H1 (cell line): ENCODE data around the gene HPS6. TPM values are rescaled to one million over a fixed set of nuclear protein-coding genes. Genes with fewer than 3 reads are reported as not detected.

Experiments
- CTCF ChIA-PET: fragments of 300-600 bp; sonication (Branson Sonifier 250); formaldehyde crosslinking; loops from one replicate; lab custom pipeline; 2021; ENCODE audit not compliant: partially characterized antibody; lab: Charles Lee
- POLR2A ChIA-PET: fragments of 300-600 bp; sonication (Branson Sonifier 250); formaldehyde crosslinking; loops from one replicate; lab custom pipeline; 2021; ENCODE audit warnings: inconsistent platforms; ENCODE audit not compliant: partially characterized antibody; lab: Charles Lee
- DNase-seq, 2 experiments: peaks; one replicate each; pipeline versions ENCODE4 v3.0.0 to v3.0.0-alpha.2; 2010 to 2022; ENCODE audit warnings: low spot score in 2 of 2, low read depth in 1 of 2, mixed read lengths in 1 of 2
- FAIRE-seq: peaks from 2 replicates; lab custom pipeline; 2011; peaks lifted over from hg19 to GRCh38; lab: Jason Lieb, UNC
- H2AFZ ChIP-seq: 2 replicates; pipeline ENCODE4 v1.8.1; 2012; ENCODE audit warnings: low read length, inconsistent platforms
- H2AK5ac ChIP-seq: 2 replicates; pipeline ENCODE4 v1.6.1; 2013; ENCODE audit warnings: low read depth, low read length
- H2BK120ac ChIP-seq: replicated peaks from 2 replicates; pipeline ENCODE3; 2013; ENCODE audit warnings: low read depth, low read length, inconsistent platforms
- H2BK12ac ChIP-seq: 2 replicates; pipeline ENCODE4 v1.6.1; 2013; ENCODE audit warnings: low read depth, low read length
- H2BK15ac ChIP-seq: 2 replicates; pipeline ENCODE4 v1.6.1; 2013; ENCODE audit warnings: low read length
- H2BK20ac ChIP-seq: 2 replicates; pipeline ENCODE4 v1.6.1; 2013; ENCODE audit warnings: low read length
- H2BK5ac ChIP-seq: 2 replicates; pipeline ENCODE4 v1.6.1; 2013; ENCODE audit warnings: low read depth, low read length
- H3K14ac ChIP-seq: 2 replicates; pipeline ENCODE4 v1.6.1; 2013; ENCODE audit warnings: inconsistent platforms; ENCODE audit not compliant: insufficient read length
- H3K18ac ChIP-seq: 2 replicates; pipeline ENCODE4 v1.6.1; 2013; ENCODE audit warnings: low read length; ENCODE audit errors: extremely low read depth
- H3K23ac ChIP-seq: 2 replicates; pipeline ENCODE4 v1.6.1; 2013; ENCODE audit warnings: inconsistent platforms; ENCODE audit not compliant: insufficient read length
- H3K23me2 ChIP-seq: 2 replicates; pipeline ENCODE4 v1.6.1; 2013; ENCODE audit warnings: low read depth, low read length
- H3K27ac ChIP-seq: 2 replicates; pipeline ENCODE4 v1.6.1; 2011; ENCODE audit warnings: low read depth, low read length, inconsistent platforms
- H3K27me3 ChIP-seq, 4 experiments: replicated peaks in 1 of 4; 1 replicate in 1 of 4; 2 replicates in 3 of 4; pipeline versions ENCODE4 v1.6.1 to v1.8.1; 2011 to 2013; ENCODE audit warnings: low read length in 3 of 4, mild to moderate bottlenecking in 3 of 4, inconsistent platforms in 2 of 4, mixed read lengths in 2 of 4, moderate library complexity in 1 of 4; ENCODE audit not compliant: control insufficient read depth in 3 of 4, insufficient read depth in 3 of 4; ENCODE audit errors: extremely low read depth in 1 of 4
- H3K36me3 ChIP-seq, 4 experiments: 2 replicates each; pipeline versions ENCODE4 v1.6.1 to v1.8.1; 2011 to 2013; ENCODE audit warnings: mild to moderate bottlenecking in 4 of 4, low read length in 3 of 4, moderate library complexity in 2 of 4, control low read depth in 1 of 4, inconsistent platforms in 1 of 4; ENCODE audit not compliant: insufficient read depth in 4 of 4, control insufficient read depth in 2 of 4
- H3K4ac ChIP-seq: replicated peaks from 2 replicates; pipeline ENCODE3; 2013; ENCODE audit warnings: low read length, low read depth, mixed read lengths, inconsistent platforms; ENCODE audit not compliant: insufficient read length
- H3K4me1 ChIP-seq, 4 experiments: replicated peaks in 1 of 4; 1 replicate in 1 of 4; 2 replicates in 3 of 4; pipeline versions ENCODE4 v1.6.1 to v1.8.1; 2011 to 2013; ENCODE audit warnings: low read length in 3 of 4, inconsistent platforms in 2 of 4, mixed read lengths in 1 of 4; ENCODE audit not compliant: insufficient read depth in 4 of 4, control insufficient read depth in 3 of 4
- H3K4me2 ChIP-seq, 2 experiments: 2 replicates each; pipeline versions ENCODE4 v1.6.1 to v1.8.1; 2011 to 2013; ENCODE audit warnings: low read depth in 2 of 2, low read length in 2 of 2, control low read depth in 1 of 2, inconsistent platforms in 1 of 2, mild to moderate bottlenecking in 1 of 2; ENCODE audit not compliant: insufficient read depth in 1 of 2
- H3K4me3 ChIP-seq, 4 experiments: fragments of 200-600, 300-600 bp in 1 of 4; sonication (generic), shearing (Covaris generic), sonication (Bioruptor Twin) in 1 of 4; 2 replicates each; pipeline versions ENCODE4 v1.5.1 to v1.8.1; 2011 to 2016; ENCODE audit warnings: low read length in 4 of 4, low read depth in 3 of 4, control low read depth in 2 of 4, inconsistent platforms in 2 of 4, mild to moderate bottlenecking in 2 of 4, mixed read lengths in 1 of 4, moderate library complexity in 1 of 4; ENCODE audit not compliant: insufficient read depth in 2 of 4; ENCODE audit errors: extremely low read depth in 1 of 4
- H3K56ac ChIP-seq: replicated peaks from 2 replicates; pipeline ENCODE3; 2013; ENCODE audit warnings: low read depth, mild to moderate bottlenecking, mixed read lengths, low read length, inconsistent platforms; ENCODE audit not compliant: insufficient read length
- H3K79me1 ChIP-seq: 2 replicates; pipeline ENCODE4 v1.6.1; 2013; ENCODE audit warnings: low read depth, low read length, control low read depth
- H3K79me2 ChIP-seq, 2 experiments: 2 replicates each; pipeline versions ENCODE4 v1.6.1 to v1.8.1; 2012 to 2013; ENCODE audit warnings: low read length in 2 of 2, mild to moderate bottlenecking in 2 of 2, inconsistent platforms in 1 of 2; ENCODE audit not compliant: insufficient read depth in 2 of 2, control insufficient read depth in 1 of 2
- H3K9ac ChIP-seq, 4 experiments: replicated peaks in 1 of 4; 1 replicate in 1 of 4; 2 replicates in 3 of 4; pipeline versions ENCODE4 v1.6.1 to v1.8.1; 2011 to 2013; ENCODE audit warnings: low read depth in 3 of 4, low read length in 3 of 4, control low read depth in 2 of 4, mild to moderate bottlenecking in 2 of 4, moderate library complexity in 2 of 4, inconsistent platforms in 1 of 4; ENCODE audit errors: extremely low read depth in 1 of 4
- H3K9me3 ChIP-seq, 2 experiments: 2 replicates each; pipeline versions ENCODE4 v1.6.1 to v1.8.1; 2012 to 2013; ENCODE audit warnings: mild to moderate bottlenecking in 2 of 2, moderate library complexity in 2 of 2, control low read depth in 1 of 2, inconsistent platforms in 1 of 2, low read depth in 1 of 2, low read length in 1 of 2, mixed read lengths in 1 of 2; ENCODE audit not compliant: insufficient read depth in 2 of 2
- H4K20me1 ChIP-seq, 2 experiments: replicated peaks in 1 of 2; 2 replicates each; pipeline versions ENCODE3 to v1.8.1; 2011 to 2013; ENCODE audit warnings: inconsistent platforms in 2 of 2, low read length in 2 of 2, mild to moderate bottlenecking in 1 of 2; ENCODE audit not compliant: insufficient read depth in 2 of 2, control insufficient read depth in 1 of 2
- H4K5ac ChIP-seq: 2 replicates; pipeline ENCODE4 v1.6.1; 2013; ENCODE audit warnings: low read length, low read depth, mixed read lengths, inconsistent platforms; ENCODE audit not compliant: insufficient read length
- H4K8ac ChIP-seq: 2 replicates; pipeline ENCODE4 v1.8.0; 2013; ENCODE audit warnings: mild to moderate bottlenecking, moderate library complexity, low read length, inconsistent platforms; ENCODE audit not compliant: insufficient read depth; ENCODE audit errors: extremely low read depth
- H4K91ac ChIP-seq: replicated peaks from 2 replicates; pipeline ENCODE3; 2013; ENCODE audit warnings: low read length, mixed read lengths, inconsistent platforms; ENCODE audit not compliant: insufficient read length
- ASH2L ChIP-seq: fragments of 200-600, 300-600 bp; sonication (generic); IDR thresholded peaks from one replicate; pipeline ENCODE4 v1.7.1; 2017; ENCODE audit warnings: low read length
- ATF3 ChIP-seq: IDR thresholded peaks from 2 replicates; pipeline ENCODE4 v1.6.1; 2011; ENCODE audit warnings: low read depth, mild to moderate bottlenecking, low read length; ENCODE audit not compliant: insufficient read depth
- CEBPB ChIP-seq: IDR thresholded peaks from 2 replicates; pipeline ENCODE4 v1.6.1; 2012; ENCODE audit warnings: low read depth, low read length
- CTCF ChIP-seq, 3 experiments: IDR thresholded peaks; 1 replicate in 2 of 3; 2 replicates in 1 of 3; pipeline versions ENCODE4 v1.5.1 to v1.6.1; 2011; ENCODE audit warnings: low read length in 3 of 3, mild to moderate bottlenecking in 3 of 3, inconsistent platforms in 2 of 3, low read depth in 1 of 3, moderate library complexity in 1 of 3; ENCODE audit not compliant: insufficient read depth in 1 of 3; ENCODE audit errors: control extremely low read depth in 1 of 3
- GABPA ChIP-seq: IDR thresholded peaks from 2 replicates; pipeline ENCODE4 v1.6.1; 2011; ENCODE audit warnings: mild to moderate bottlenecking, low read length, moderate library complexity, borderline replicate concordance; ENCODE audit not compliant: insufficient read depth
- POLR2A ChIP-seq, 2 experiments: IDR thresholded peaks; 1 replicate in 1 of 2; 2 replicates in 1 of 2; pipeline ENCODE4 v1.6.1; 2011; ENCODE audit warnings: low read depth in 2 of 2, low read length in 2 of 2, mild to moderate bottlenecking in 2 of 2; ENCODE audit errors: control extremely low read depth in 1 of 2
- SIRT6 ChIP-seq: IDR thresholded peaks from one replicate; pipeline ENCODE4 v1.7.1; 2012; ENCODE audit warnings: low read length, inconsistent platforms
- TAF1 ChIP-seq: IDR thresholded peaks from 2 replicates; pipeline ENCODE4 v1.6.1; 2011; ENCODE audit warnings: mild to moderate bottlenecking, low read depth, low read length
- ZNF274 ChIP-seq: IDR thresholded peaks from 2 replicates; pipeline ENCODE4 v1.7.0; 2012; ENCODE audit warnings: low read length, borderline replicate concordance; ENCODE audit errors: extremely low read depth
- WGBS, 2 experiments: shearing (Covaris generic) in 1 of 2; methylation state at CpG; one replicate each; pipeline versions ENCODE4 v1.1.6 to v1.1.7; 2013 to 2015; ENCODE audit warnings: low lambda C conversion rate in 2 of 2, mixed read lengths in 2 of 2, inconsistent platforms in 1 of 2, low coverage in 1 of 2, missing lambda C conversion rate in 1 of 2; ENCODE audit not compliant: insufficient replicate concordance in 2 of 2, insufficient coverage in 1 of 2, insufficient read length in 1 of 2; ENCODE audit errors: extremely low coverage in 1 of 2, missing lambda C conversion rate in 1 of 2; 5-methylcytosine and 5-hydroxymethylcytosine counted together
- polyA plus RNA-seq, 7 experiments: library from polyadenylated mRNA; depleted of rRNA in 3 of 7; stranded (reverse) in 5 of 7; unstranded in 2 of 7; fragments of >200 nt in 5 of 7; fragments of 200-250 nt in 2 of 7; gene quantifications; 1 replicate in 5 of 7; 2 replicates in 1 of 7; 4 replicates in 1 of 7; pipeline versions ENCODE4 v1.2.1 to v1.2.3, GENCODE V29; 2011 to 2013; ENCODE audit warnings: missing spikeins in 2 of 7, mixed read lengths in 2 of 7
- total RNA-seq: library from RNA; stranded (reverse); fragmentation: NEBNext Ultra II Directional; extraction: Animal tissue kit (Norgen Biotek cat#: 25700); gene quantifications from 2 replicates; pipeline ENCODE4 v1.2.1, GENCODE V29; 2021
- TF ChIP-seq, protein P1 (sequence below): IDR thresholded peaks from 2 replicates; pipeline ENCODE4 v1.6.1; 2012; ENCODE audit warnings: inconsistent platforms

Gene HPS6
- total and polyA plus RNA-seq, 2 of the 8 experiments (the other 6 are each of a cell fraction or from before 2014, with no cell fraction given) = 10.2 to 17.7 TPM

DNA sequence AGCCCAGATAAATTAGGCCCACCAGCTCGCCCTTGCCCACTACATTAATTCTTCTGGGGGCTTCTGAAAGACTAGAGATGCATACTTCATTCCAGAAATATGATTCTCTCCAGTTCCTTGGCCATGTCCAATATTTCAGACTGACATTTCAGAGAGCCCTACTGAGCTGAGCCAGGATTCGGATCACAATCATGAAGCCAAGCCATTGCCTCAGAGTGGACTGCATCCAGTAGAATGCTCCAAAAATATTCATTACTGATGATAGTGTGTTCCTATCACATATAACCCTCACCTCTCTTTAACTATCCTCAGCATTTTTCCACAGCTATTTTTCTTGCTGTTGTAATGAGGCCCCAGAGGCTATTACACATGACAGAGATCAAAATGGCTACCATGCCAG is 47.9 kb upstream of the HPS6 start:
- POLR2A ChIA-PET = interaction anchor here (0.6 kb wide), 1 partner anchor 60 kb away, joined by 3 read pairs; no protein-coding TSS in a partner anchor
- TF ChIP-seq ASH2L = no peak
- TF ChIP-seq TAF1 = no peak
- no peak for TF ChIP-seq GABPA
- no peak for TF ChIP-seq CEBPB
- TF ChIP-seq, protein P1, sequence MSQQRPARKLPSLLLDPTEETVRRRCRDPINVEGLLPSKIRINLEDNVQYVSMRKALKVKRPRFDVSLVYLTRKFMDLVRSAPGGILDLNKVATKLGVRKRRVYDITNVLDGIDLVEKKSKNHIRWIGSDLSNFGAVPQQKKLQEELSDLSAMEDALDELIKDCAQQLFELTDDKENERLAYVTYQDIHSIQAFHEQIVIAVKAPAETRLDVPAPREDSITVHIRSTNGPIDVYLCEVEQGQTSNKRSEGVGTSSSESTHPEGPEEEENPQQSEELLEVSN = no peak
- TF ChIP-seq ZNF274 = no peak
- no peak for TF ChIP-seq POLR2A (IDR thresholded peaks at IDR 0.05; ENCODE audit: control extremely low read depth in 1 of 2, low read depth in 2 of 2, low read length in 2 of 2)
- no peak for TF ChIP-seq SIRT6
- TF ChIP-seq CTCF (IDR thresholded peaks at IDR 0.05; ENCODE audit: control extremely low read depth in 1 of 3, insufficient read depth in 1 of 3, low read depth in 1 of 3, low read length in 3 of 3) = no peak
- TF ChIP-seq ATF3 = no peak

More for the DNA sequence above, 47.9 kb upstream of the HPS6 start:
- no peak overlapping the region for H4K5ac ChIP-seq
- H3K4ac ChIP-seq = no peak overlapping the region
- no peak overlapping the region for H4K91ac ChIP-seq
- WGBS, 2 experiments = 73% methylated on average over 2 of the region's 2 CpGs; no CpG with 5 or more reads in 1 of the 2 experiments
- no peak overlapping the region for H3K4me3 ChIP-seq
- H2BK5ac ChIP-seq = no peak overlapping the region
- H3K9me3 ChIP-seq = no peaks in the 10 kb centered on the region
- H4K20me1 ChIP-seq = no peaks in the 10 kb centered on the region
- H3K36me3 ChIP-seq = peaks cover 0 to 6% (median 2%) of the 10 kb centered on the region in 4 experiments; a peak in 4 of 8 replicates
- H3K27ac ChIP-seq = no peak overlapping the region
- CTCF ChIA-PET = interaction anchor here (0.7 to 1.8 kb wide), 6 partner anchors 9 to 181 kb away, joined by 3 to 11 read pairs (median 4); no protein-coding TSS in a partner anchor
- H3K18ac ChIP-seq = no peak overlapping the region
- DNase-seq = no peak
- no peak overlapping the region for H2BK12ac ChIP-seq
- no peak overlapping the region for H3K9ac ChIP-seq
- H3K27me3 ChIP-seq = no peaks in the 10 kb centered on the region
- no peak overlapping the region for H2AFZ ChIP-seq
- no peak overlapping the region for H3K14ac ChIP-seq
- H3K4me2 ChIP-seq = no peak overlapping the region
- no peaks in the 10 kb centered on the region for H3K79me1 ChIP-seq
- no peak overlapping the region for H3K23ac ChIP-seq
- no peaks in the 10 kb centered on the region for H3K79me2 ChIP-seq
- H2BK20ac ChIP-seq = no peak overlapping the region
- H2BK120ac ChIP-seq = no peak overlapping the region
- no peak overlapping the region for H2BK15ac ChIP-seq
- H2AK5ac ChIP-seq = no peak overlapping the region
- no peak overlapping the region for H4K8ac ChIP-seq
- FAIRE-seq = no peak
- no peaks in the 10 kb centered on the region; a peak in 1 of 7 replicates for H3K4me1 ChIP-seq
- H3K23me2 ChIP-seq = no peaks in the 10 kb centered on the region; the same call in 1 of the 2 replicates
- H3K56ac ChIP-seq = no peak overlapping the region
